HepG2 (cell line): Measurements from ENCODE around the gene LEPROT. TPM values are rescaled to one million over a fixed set of nuclear protein-coding genes. Genes with fewer than 3 reads are reported as not detected.

Experiments used
- CHD4 ChIP-seq: fragments of 200-600 bp; sonication (generic); IDR thresholded peaks from 2 replicates; pipeline ENCODE4 v1.7.0; 2017; ENCODE audit warnings: mild to moderate bottlenecking, low read length, borderline replicate concordance
- CREM ChIP-seq, 2 experiments: sonication (generic) in 1 of 2; formaldehyde crosslinking in 1 of 2; IDR thresholded peaks; 2 replicates each; pipeline versions ENCODE4 v1.4.0 to v1.6.1; 2016 to 2020; ENCODE audit warnings: antibody characterized with exemption in 1 of 2, mild to moderate bottlenecking in 1 of 2, missing genetic modification reagents in 1 of 2
- ELF4 ChIP-seq: sonication (generic); formaldehyde crosslinking; IDR thresholded peaks from 2 replicates; pipeline ENCODE4 v1.5.0; 2020; ENCODE audit warnings: missing genetic modification reagents, mild to moderate bottlenecking, moderate library complexity, borderline replicate concordance
- GRHL1 ChIP-seq: sonication (generic); formaldehyde crosslinking; conservative IDR thresholded peaks from 2 replicates; pipeline ENCODE4 v1.8.0; 2022; ENCODE audit warnings: missing genetic modification reagents
- HIVEP1 ChIP-seq: sonication (generic); formaldehyde crosslinking; IDR thresholded peaks from 2 replicates; pipeline ENCODE4 v1.4.0; 2020; ENCODE audit warnings: mild to moderate bottlenecking, missing genetic modification reagents
- MAX ChIP-seq: IDR thresholded peaks from 2 replicates; pipeline ENCODE4 v1.6.1; 2012; ENCODE audit warnings: inconsistent platforms
- MTF2 ChIP-seq: sonication (generic); formaldehyde crosslinking; IDR thresholded peaks from 2 replicates; pipeline ENCODE4 v1.5.0; 2020; ENCODE audit warnings: missing genetic modification reagents, borderline replicate concordance
- NR0B2 ChIP-seq: sonication (generic); formaldehyde crosslinking; IDR thresholded peaks from 2 replicates; pipeline ENCODE4 v1.4.0; 2020; ENCODE audit warnings: mild to moderate bottlenecking, missing genetic modification reagents
- PAX8 ChIP-seq: sonication (generic); formaldehyde crosslinking; IDR thresholded peaks from 2 replicates; pipeline ENCODE4 v1.8.0; 2022; ENCODE audit warnings: mild to moderate bottlenecking, missing genetic modification reagents, borderline replicate concordance
- PCBP1 ChIP-seq: fragments of 200-400 bp; formaldehyde crosslinking; IDR thresholded peaks from 2 replicates; pipeline ENCODE4 v1.6.1; 2017; ENCODE audit warnings: mild to moderate bottlenecking, low read depth, low read length, borderline replicate concordance
- PTBP1 ChIP-seq: fragments of 200-400 bp; formaldehyde crosslinking; IDR thresholded peaks from 2 replicates; pipeline ENCODE4 v1.6.1; 2018; ENCODE audit warnings: low read length, low read depth; ENCODE audit not compliant: poor library complexity, severe bottlenecking
- TAF15 ChIP-seq: fragments of 200-400 bp; formaldehyde crosslinking; IDR thresholded peaks from one replicate; pipeline ENCODE4 v1.6.1; 2018; ENCODE audit warnings: mild to moderate bottlenecking, low read depth, low read length; ENCODE audit not compliant: poor library complexity, severe bottlenecking
- TOE1 ChIP-seq: sonication (generic); formaldehyde crosslinking; IDR thresholded peaks from 2 replicates; pipeline ENCODE4 v1.4.0; 2020; ENCODE audit warnings: mild to moderate bottlenecking, missing genetic modification reagents
- ZBTB39 ChIP-seq: sonication (generic); formaldehyde crosslinking; IDR thresholded peaks from 2 replicates; pipeline ENCODE4 v1.5.0; 2020; ENCODE audit warnings: missing genetic modification reagents
- ZBTB43 ChIP-seq: sonication (generic); formaldehyde crosslinking; conservative IDR thresholded peaks from 2 replicates; pipeline ENCODE4 v1.4.0; 2020; ENCODE audit warnings: missing genetic modification reagents
- ZMAT5 ChIP-seq: sonication (generic); formaldehyde crosslinking; IDR thresholded peaks from 2 replicates; pipeline ENCODE4 v1.5.0; 2020; ENCODE audit warnings: mild to moderate bottlenecking, low read depth, missing genetic modification reagents, borderline replicate concordance
- ZNF367 ChIP-seq: sonication (generic); formaldehyde crosslinking; IDR thresholded peaks from 2 replicates; pipeline ENCODE4 v1.4.0; 2020; ENCODE audit warnings: missing genetic modification reagents, borderline replicate concordance
- ZNF547 ChIP-seq: sonication (generic); formaldehyde crosslinking; IDR thresholded peaks from 2 replicates; pipeline ENCODE4 v1.5.1; 2020; ENCODE audit warnings: mild to moderate bottlenecking, missing genetic modification reagents
- ZNF570 ChIP-seq: sonication (generic); formaldehyde crosslinking; IDR thresholded peaks from 2 replicates; pipeline ENCODE4 v1.4.0; 2020; ENCODE audit warnings: mild to moderate bottlenecking, missing genetic modification reagents, borderline replicate concordance
- ZNF598 ChIP-seq: sonication (generic); formaldehyde crosslinking; IDR thresholded peaks from 2 replicates; pipeline ENCODE4 v1.5.1; 2020; ENCODE audit warnings: mild to moderate bottlenecking, missing genetic modification reagents, borderline replicate concordance
- ZNF772 ChIP-seq: sonication (generic); formaldehyde crosslinking; IDR thresholded peaks from 2 replicates; pipeline ENCODE4 v1.5.0; 2020; ENCODE audit warnings: mild to moderate bottlenecking, missing genetic modification reagents
- ZNF773 ChIP-seq: sonication (generic); formaldehyde crosslinking; IDR thresholded peaks from 2 replicates; pipeline ENCODE4 v1.4.0; 2020; ENCODE audit warnings: missing genetic modification reagents, borderline replicate concordance
- polyA plus RNA-seq, 8 experiments: library from polyadenylated mRNA; depleted of rRNA in 3 of 8; stranded (reverse) in 7 of 8; unstranded in 1 of 8; fragments of >200 nt; fragmentation: Illumina TruSeq in 4 of 8; extraction: Trizol in 4 of 8; gene quantifications; 2 replicates each; pipeline versions ENCODE4 v1.2.1 to v1.2.3, GENCODE V29; 2011 to 2016; ENCODE audit warnings: low read depth in 4 of 8, missing spikeins in 1 of 8, mixed read lengths in 1 of 8; ENCODE audit not compliant: insufficient read depth in 1 of 8
- total RNA-seq, 5 experiments: library from RNA; depleted of rRNA; stranded (reverse); fragments of >200 nt; fragmentation: Illumina TruSeq; extraction: Trizol; gene quantifications; 2 replicates each; pipeline ENCODE4 v1.2.3, GENCODE V29; 2016; ENCODE audit warnings: low read depth in 1 of 5

Gene LEPROT
- total and polyA plus RNA-seq, 2 of the 13 experiments (the other 11 are each of a cell fraction or from before 2014, with no cell fraction given), result 36.8 to 51.4 TPM

GRCh38 chr1:65419681-65420589 is 533 bp upstream of the LEPROT start (continued):
- TF ChIP-seq ZNF547 (CRISPR knock-in tag) (no peak; the same call in 1 of the 2 replicates), NR0B2 (no peak), PTBP1 (no peak), TAF15 (no peak), ZBTB43 (CRISPR knock-in tag) (no peak), CREM (IDR thresholded peaks at IDR 0.05) (no peak), CREM (CRISPR knock-in tag; IDR thresholded peaks at IDR 0.05) (no peak), ELF4 (CRISPR knock-in tag) (0 out of 2 replicates have a peak, but pooled peaks have one; percentile 24), CHD4 (peak; percentile 53; the same call in 1 of the 2 replicates), ZNF598 (CRISPR knock-in tag) (peak; percentile 79; the same call in 1 of the 2 replicates), GRHL1 (no peak), ZMAT5 (no peak), MTF2 (CRISPR knock-in tag) (no peak), PCBP1 (no peak), ZNF773 (CRISPR knock-in tag) (no peak), ZNF367 (CRISPR knock-in tag) (no peak), HIVEP1 (CRISPR knock-in tag) (no peak), ZNF570 (CRISPR knock-in tag) (no peak), ZNF772 (peak; percentile 40; the same call in 1 of the 2 replicates), TOE1 (no peak), ZBTB39 (no peak), MAX (no peak), PAX8 (CRISPR knock-in tag) (no peak)
